Measurements from ENCODE around the gene CTNNBIP1. TPM values are rescaled to one million over a fixed set of nuclear protein-coding genes. Genes with fewer than 3 reads are reported as not detected.

Gene CTNNBIP1
- total RNA-seq, 1 experiment from 2014 or later: 44.4 TPM

GRCh38 chr1:9912264-9912936 lies 2.3 kb upstream of the CTNNBIP1 start:
- Mint-ChIP-seq H3K4me1 (peaks cover 25 to 29% of the 10 kb centered on the region in 2 experiments), H3K27ac (peak overlapping the region in 2 of 3 experiments; percentile 7 to 65; a peak in 3 of 7 replicates), H3K9me3 (no peaks in the 10 kb centered on the region), H3K36me3 (ENCODE audit: insufficient read depth in 1 of 3, low read depth in 3 of 3) (no peaks in the 10 kb centered on the region), H3K4me3 (peak overlapping the region; percentile 14 to 41; a peak in 4 of 5 replicates), H3K27me3 (ENCODE audit: low read depth) (no peaks in the 10 kb centered on the region; the same call in 1 of the 2 replicates)
- peaks cover 2% of the 10 kb centered on the region; the same call in 1 of the 2 replicates for H3K79me2 ChIP-seq (ENCODE audit: insufficient read depth, low read length)
- H2BK12ac ChIP-seq (ENCODE audit: insufficient read length, low read depth, low read length): no peak overlapping the region
- H3K23me2 ChIP-seq (ENCODE audit: insufficient read length, low read depth, low read length, poor library complexity, severe bottlenecking): peaks cover 12% of the 10 kb centered on the region
- no peak overlapping the region for H4K91ac ChIP-seq (ENCODE audit: insufficient read length, low read depth, low read length)
- no peak overlapping the region for H3K4ac ChIP-seq (ENCODE audit: low read depth, low read length)
- no peaks in the 10 kb centered on the region for H4K20me1 ChIP-seq (ENCODE audit: control insufficient read depth, insufficient read depth, insufficient read length)
- TF ChIP-seq, protein P1, sequence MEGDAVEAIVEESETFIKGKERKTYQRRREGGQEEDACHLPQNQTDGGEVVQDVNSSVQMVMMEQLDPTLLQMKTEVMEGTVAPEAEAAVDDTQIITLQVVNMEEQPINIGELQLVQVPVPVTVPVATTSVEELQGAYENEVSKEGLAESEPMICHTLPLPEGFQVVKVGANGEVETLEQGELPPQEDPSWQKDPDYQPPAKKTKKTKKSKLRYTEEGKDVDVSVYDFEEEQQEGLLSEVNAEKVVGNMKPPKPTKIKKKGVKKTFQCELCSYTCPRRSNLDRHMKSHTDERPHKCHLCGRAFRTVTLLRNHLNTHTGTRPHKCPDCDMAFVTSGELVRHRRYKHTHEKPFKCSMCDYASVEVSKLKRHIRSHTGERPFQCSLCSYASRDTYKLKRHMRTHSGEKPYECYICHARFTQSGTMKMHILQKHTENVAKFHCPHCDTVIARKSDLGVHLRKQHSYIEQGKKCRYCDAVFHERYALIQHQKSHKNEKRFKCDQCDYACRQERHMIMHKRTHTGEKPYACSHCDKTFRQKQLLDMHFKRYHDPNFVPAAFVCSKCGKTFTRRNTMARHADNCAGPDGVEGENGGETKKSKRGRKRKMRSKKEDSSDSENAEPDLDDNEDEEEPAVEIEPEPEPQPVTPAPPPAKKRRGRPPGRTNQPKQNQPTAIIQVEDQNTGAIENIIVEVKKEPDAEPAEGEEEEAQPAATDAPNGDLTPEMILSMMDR (conservative IDR thresholded peaks at IDR 0.05): no peak
- H2AFZ ChIP-seq (ENCODE audit: low read length): no peak overlapping the region
- H3K4me2 ChIP-seq (ENCODE audit: insufficient read depth, insufficient read length, low read length): no peak overlapping the region
- H3K14ac ChIP-seq (ENCODE audit: insufficient read depth, low read length): no peak overlapping the region
- no peak overlapping the region for H2BK5ac ChIP-seq (ENCODE audit: insufficient read length, low read length)
- no peak overlapping the region for H4K5ac ChIP-seq (ENCODE audit: insufficient read length, low read depth, low read length)
- no peak overlapping the region for H3K56ac ChIP-seq (ENCODE audit: insufficient read length, low read depth, low read length)
- H3K79me1 ChIP-seq (ENCODE audit: insufficient read depth, low read depth, low read length, poor library complexity, severe bottlenecking): no peaks in the 10 kb centered on the region
- H4K8ac ChIP-seq (replicated peaks; ENCODE audit: insufficient read length, low read depth, low read length): no peak overlapping the region
- DNase-seq: no peak
- H3K4me1 ChIP-seq (ENCODE audit: insufficient read depth, low read length): 0 out of 2 replicates have a peak, but pooled peaks cover 2% of the 10 kb centered on the region
- WGBS (ENCODE audit: extremely low coverage, insufficient read length, low lambda C conversion rate): no CpG with 5 or more reads among the region's 12 CpGs
- H3K18ac ChIP-seq (ENCODE audit: insufficient read length, low read depth, low read length): no peak overlapping the region
- no peak overlapping the region for H3K23ac ChIP-seq (ENCODE audit: insufficient read length, low read depth, low read length)
- no peaks in the 10 kb centered on the region for H3K27me3 ChIP-seq (ENCODE audit: insufficient read depth, low read length)
- H2BK20ac ChIP-seq (ENCODE audit: low read depth, low read length, poor library complexity, severe bottlenecking): no peak overlapping the region
- no peak overlapping the region for H3T11ph ChIP-seq (ENCODE audit: low read length)
- H2AK5ac ChIP-seq (ENCODE audit: insufficient read length, low read length): no peak overlapping the region
- no peak overlapping the region for H3K9ac ChIP-seq (ENCODE audit: extremely low read depth, insufficient read length, low read length)
- H2BK15ac ChIP-seq (ENCODE audit: low read depth, low read length): no peak overlapping the region
- H3K9me3 ChIP-seq (ENCODE audit: control insufficient read depth, low read depth, low read length): no peaks in the 10 kb centered on the region
- H2BK120ac ChIP-seq (ENCODE audit: low read depth, low read length, poor library complexity, severe bottlenecking): no peak overlapping the region
- H3K27ac ChIP-seq (ENCODE audit: insufficient read length, low read depth, low read length): no peak overlapping the region
